Measurements from ENCODE around the gene PCDH9.

PCDH9 gene

DNA sequence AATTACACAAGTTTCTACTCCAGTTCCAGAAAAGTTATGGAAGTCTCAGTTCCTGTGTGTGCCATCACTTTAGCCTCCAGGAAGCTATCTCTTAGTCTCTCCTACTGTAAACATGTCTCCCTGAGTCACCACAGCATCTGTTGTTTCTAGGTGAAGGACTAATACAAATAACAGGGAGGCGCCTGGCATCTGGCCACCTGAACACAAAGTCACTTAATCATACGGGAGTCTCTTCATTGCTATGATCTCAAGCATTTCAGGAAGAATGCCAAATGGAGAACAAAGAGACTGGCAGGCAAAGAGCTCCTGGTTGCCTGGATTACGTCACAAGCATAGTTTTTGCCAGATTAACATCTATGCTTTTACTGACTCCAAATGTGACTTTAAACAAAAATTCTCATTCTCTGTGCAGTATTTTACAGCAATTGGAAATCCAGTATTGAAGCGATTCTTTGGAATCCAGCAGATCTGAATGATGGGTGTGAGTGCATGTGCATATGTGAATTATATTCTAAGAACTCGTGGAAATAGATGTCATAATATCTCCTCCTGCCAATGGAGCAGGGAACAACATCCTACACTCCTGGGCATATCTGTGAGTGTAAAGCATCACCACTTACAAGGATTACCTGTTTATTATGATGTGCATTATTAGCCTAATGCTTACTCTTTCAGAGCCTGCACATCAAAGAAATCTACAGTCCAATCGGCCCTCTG, 572.8 kb downstream of the PCDH9 start:
- Histone ChIP-seq H3K9me3 (ENCODE audit: insufficient read depth, low read length) (no peaks in the 10 kb centered on the region), H3K4me3 (ENCODE audit: insufficient read depth, low read length, poor library complexity, severe bottlenecking) (peak overlapping the region; percentile 33), H3K4me2 (ENCODE audit: low read depth, low read length, poor library complexity, severe bottlenecking) (peak overlapping the region; percentile 100), H4K20me1 (ENCODE audit: low read depth, low read length) (no peaks in the 10 kb centered on the region), H3K27ac (ENCODE audit: low read depth, low read length) (peak overlapping the region; percentile 89), H3K9ac (ENCODE audit: low read length) (peak overlapping the region; percentile 41), H3K27me3 (ENCODE audit: low read length) (no peaks in the 10 kb centered on the region), H3F3A (ENCODE audit: insufficient read depth) (peaks cover 26% of the 10 kb centered on the region), H3K79me2 (ENCODE audit: insufficient read depth, low read length) (no peaks in the 10 kb centered on the region), H3K9me2 (replicated peaks; ENCODE audit: insufficient read depth, low read length) (no peaks in the 10 kb centered on the region), H3K36me3 (ENCODE audit: low read length) (no peaks in the 10 kb centered on the region; the same call in 1 of the 2 replicates), H2AFZ (ENCODE audit: low read depth, low read length, severe bottlenecking) (peak overlapping the region; percentile 93)
- TF ChIP-seq, protein P1, sequence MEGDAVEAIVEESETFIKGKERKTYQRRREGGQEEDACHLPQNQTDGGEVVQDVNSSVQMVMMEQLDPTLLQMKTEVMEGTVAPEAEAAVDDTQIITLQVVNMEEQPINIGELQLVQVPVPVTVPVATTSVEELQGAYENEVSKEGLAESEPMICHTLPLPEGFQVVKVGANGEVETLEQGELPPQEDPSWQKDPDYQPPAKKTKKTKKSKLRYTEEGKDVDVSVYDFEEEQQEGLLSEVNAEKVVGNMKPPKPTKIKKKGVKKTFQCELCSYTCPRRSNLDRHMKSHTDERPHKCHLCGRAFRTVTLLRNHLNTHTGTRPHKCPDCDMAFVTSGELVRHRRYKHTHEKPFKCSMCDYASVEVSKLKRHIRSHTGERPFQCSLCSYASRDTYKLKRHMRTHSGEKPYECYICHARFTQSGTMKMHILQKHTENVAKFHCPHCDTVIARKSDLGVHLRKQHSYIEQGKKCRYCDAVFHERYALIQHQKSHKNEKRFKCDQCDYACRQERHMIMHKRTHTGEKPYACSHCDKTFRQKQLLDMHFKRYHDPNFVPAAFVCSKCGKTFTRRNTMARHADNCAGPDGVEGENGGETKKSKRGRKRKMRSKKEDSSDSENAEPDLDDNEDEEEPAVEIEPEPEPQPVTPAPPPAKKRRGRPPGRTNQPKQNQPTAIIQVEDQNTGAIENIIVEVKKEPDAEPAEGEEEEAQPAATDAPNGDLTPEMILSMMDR (IDR thresholded peaks at IDR 0.05; ENCODE audit: insufficient read depth, low read length, poor library complexity, severe bottlenecking): no peak
- no peak for TF ChIP-seq EZH2phosphoT487 (conservative IDR thresholded peaks at IDR 0.05; ENCODE audit: low read length)

DNA sequence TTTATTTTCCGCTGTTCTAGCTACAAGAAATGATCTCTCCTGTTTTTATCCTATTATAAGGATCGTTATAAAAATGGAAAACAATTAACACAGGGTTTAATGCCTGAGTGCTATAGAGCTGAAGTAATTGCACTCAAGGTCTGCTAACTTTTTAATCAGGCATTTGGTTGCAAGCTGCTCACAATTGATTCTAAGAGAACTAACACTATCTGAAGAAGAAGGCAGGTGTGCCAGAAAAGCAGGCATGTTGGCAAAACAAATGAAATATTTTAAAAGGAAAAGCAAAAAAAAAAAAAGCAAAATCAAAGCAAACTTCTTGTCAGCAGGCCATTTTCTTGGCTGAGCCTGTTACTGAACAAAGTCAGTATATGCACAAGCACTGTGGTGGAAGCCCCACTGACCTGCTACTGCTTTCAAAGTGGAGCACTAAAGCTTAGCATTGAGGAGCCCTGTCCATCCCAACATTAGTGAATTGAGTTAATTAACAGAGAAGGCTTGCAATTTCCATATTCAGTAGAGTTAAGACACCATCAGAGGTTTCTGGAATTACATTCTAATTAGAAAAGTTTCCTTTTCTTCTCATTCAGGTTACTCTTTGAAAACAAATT, 574.2 kb downstream of the PCDH9 start:
- peak overlapping the region; percentile 41 for H3K9ac ChIP-seq (ENCODE audit: low read length)

DNA sequence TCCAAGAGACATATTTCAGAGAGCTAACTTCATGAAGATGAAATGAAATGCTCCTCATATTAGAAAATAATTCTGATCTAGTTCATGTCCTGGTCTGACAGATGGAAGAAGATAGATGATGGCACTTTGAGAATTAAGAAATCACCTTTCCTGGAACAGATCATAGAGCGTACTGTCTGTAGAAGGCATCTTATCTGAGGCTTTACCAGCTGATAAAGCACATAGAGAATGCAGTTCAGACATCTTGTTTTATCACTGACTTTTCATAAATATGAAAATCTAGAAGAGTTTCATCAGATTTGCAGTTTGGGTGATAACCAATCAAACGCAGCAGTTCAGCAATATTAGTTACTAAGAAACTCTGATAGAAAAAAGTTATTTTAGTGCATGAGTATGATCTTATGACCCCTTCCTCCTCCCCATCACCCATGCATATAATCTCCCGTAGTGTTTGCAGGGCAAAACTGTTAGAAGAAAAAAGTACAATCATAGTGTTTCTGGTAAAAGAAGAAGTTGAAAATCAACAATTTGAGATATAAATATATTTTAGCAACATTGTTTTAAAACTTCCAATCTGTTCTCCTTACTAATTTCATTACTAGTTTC, 585.2 kb downstream of the PCDH9 start:
- peak overlapping the region; percentile 39; the same call in 1 of the 2 replicates for H3K27ac ChIP-seq (ENCODE audit: low read depth, low read length)
- H3K79me2 ChIP-seq (ENCODE audit: insufficient read depth, low read length): no peaks in the 10 kb centered on the region
- H4K20me1 ChIP-seq (ENCODE audit: low read depth, low read length): no peaks in the 10 kb centered on the region
- no peaks in the 10 kb centered on the region for H3K9me2 ChIP-seq (replicated peaks; ENCODE audit: insufficient read depth, low read length)
- H3K4me3 ChIP-seq (ENCODE audit: insufficient read depth, low read length, poor library complexity, severe bottlenecking): no peak overlapping the region
- no peak overlapping the region for H3K9ac ChIP-seq (ENCODE audit: low read length)
- peak overlapping the region; percentile 69 for H2AFZ ChIP-seq (ENCODE audit: low read depth, low read length, severe bottlenecking)
- H3K36me3 ChIP-seq (ENCODE audit: low read length): no peaks in the 10 kb centered on the region; the same call in 1 of the 2 replicates
- peak overlapping the region; percentile 54 for H3K4me2 ChIP-seq (ENCODE audit: low read depth, low read length, poor library complexity, severe bottlenecking)
- H3F3A ChIP-seq (ENCODE audit: insufficient read depth): no peaks in the 10 kb centered on the region
- no peaks in the 10 kb centered on the region for H3K9me3 ChIP-seq (ENCODE audit: insufficient read depth, low read length)
- TF ChIP-seq EZH2phosphoT487 (conservative IDR thresholded peaks at IDR 0.05; ENCODE audit: low read length): no peak
- TF ChIP-seq, protein P1 (IDR thresholded peaks at IDR 0.05; ENCODE audit: insufficient read depth, low read length, poor library complexity, severe bottlenecking): no peak
- no peaks in the 10 kb centered on the region for H3K27me3 ChIP-seq (ENCODE audit: low read length)

More for the DNA sequence above, 574.2 kb downstream of the PCDH9 start:
- Histone ChIP-seq H3K27me3 (ENCODE audit: low read length) (no peaks in the 10 kb centered on the region), H3K79me2 (ENCODE audit: insufficient read depth, low read length) (no peaks in the 10 kb centered on the region), H3K36me3 (ENCODE audit: low read length) (no peaks in the 10 kb centered on the region; the same call in 1 of the 2 replicates), H4K20me1 (ENCODE audit: low read depth, low read length) (no peaks in the 10 kb centered on the region), H3K9me3 (ENCODE audit: insufficient read depth, low read length) (no peaks in the 10 kb centered on the region), H2AFZ (ENCODE audit: low read depth, low read length, severe bottlenecking) (peak overlapping the region; percentile 93), H3K4me2 (ENCODE audit: low read depth, low read length, poor library complexity, severe bottlenecking) (peak overlapping the region; percentile 100), H3K9me2 (replicated peaks; ENCODE audit: insufficient read depth, low read length) (no peaks in the 10 kb centered on the region), H3K27ac (ENCODE audit: low read depth, low read length) (peak overlapping the region; percentile 89), H3F3A (ENCODE audit: insufficient read depth) (peaks cover 26% of the 10 kb centered on the region), H3K4me3 (ENCODE audit: insufficient read depth, low read length, poor library complexity, severe bottlenecking) (peak overlapping the region; percentile 33)
- TF ChIP-seq, protein P1 (IDR thresholded peaks at IDR 0.05; ENCODE audit: insufficient read depth, low read length, poor library complexity, severe bottlenecking): no peak
- no peak for TF ChIP-seq EZH2phosphoT487 (conservative IDR thresholded peaks at IDR 0.05; ENCODE audit: low read length)

All from SU-DHL-6 (cell line).